Suprapubic skin (tissue), 4 donors: Measurements from ENCODE around the gene KLHL28. TPM values are rescaled to one million over a fixed set of nuclear protein-coding genes. Genes with fewer than 3 reads are reported as not detected.

Experiments
- DNase-seq, 2 donors: peaks; one replicate each; pipeline ENCODE4 v3.0.0-alpha.2; 2019; ENCODE audit warnings: low spot score in 2 of 2
- H3K27ac ChIP-seq: fragments of 200-600 bp; sonication (generic); one replicate; pipeline ENCODE4 v1.5.1; 2019
- H3K27me3 ChIP-seq: fragments of 200-600 bp; sonication (generic); one replicate; pipeline ENCODE4 v1.5.1; 2019
- H3K36me3 ChIP-seq: fragments of 200-600 bp; sonication (generic); one replicate; pipeline ENCODE4 v1.5.1; 2019
- H3K4me1 ChIP-seq: fragments of 200-600 bp; sonication (generic); one replicate; pipeline ENCODE4 v1.5.1; 2019
- H3K4me3 ChIP-seq: fragments of 200-600 bp; sonication (generic); one replicate; pipeline ENCODE4 v1.5.1; 2019; ENCODE audit warnings: mild to moderate bottlenecking
- H3K9me3 ChIP-seq: fragments of 200-600 bp; sonication (generic); one replicate; pipeline ENCODE4 v1.5.1; 2019
- CTCF ChIP-seq, 2 donors: fragments of 200-600 bp in 1 of 2; fragments of 450-650 bp in 1 of 2; sonication (generic) in 1 of 2; IDR thresholded peaks; one replicate each; pipeline ENCODE4 v1.5.1; 2016 to 2019; ENCODE audit warnings: antibody characterized with exemption in 2 of 2, mild to moderate bottlenecking in 1 of 2, moderate library complexity in 1 of 2
- EP300 ChIP-seq: sonication (generic); formaldehyde crosslinking; IDR thresholded peaks from one replicate; pipeline ENCODE4 v1.6.1; 2017; ENCODE audit warnings: antibody characterized with exemption
- POLR2A ChIP-seq, 2 donors: fragments of 450-650 bp; IDR thresholded peaks; one replicate each; pipeline ENCODE4 v1.6.1; 2017; ENCODE audit warnings: antibody characterized with exemption in 2 of 2, mild to moderate bottlenecking in 2 of 2, moderate library complexity in 2 of 2
- POLR2AphosphoS5 ChIP-seq, 3 donors: sonication (generic); formaldehyde crosslinking; IDR thresholded peaks; one replicate each; pipeline ENCODE4 v1.6.1; 2017; ENCODE audit warnings: antibody characterized with exemption in 3 of 3
- WGBS: methylation state at CpG from one replicate; pipeline ENCODE4 v1.1.5; 2018; 5-methylcytosine and 5-hydroxymethylcytosine counted together
- total RNA-seq, 4 donors: library from RNA; depleted of rRNA; stranded (reverse); fragments of >200 nt; gene quantifications; one replicate each; pipeline ENCODE4 v1.1.0, GENCODE V29; 2016

The KLHL28 gene
- total RNA-seq, 4 donors from 2014 or later, result 13.7 to 23.5 (median 16.2) TPM

GRCh38 chr14:44960146-44960545, 1.6 kb downstream of the KLHL28 start:
- no peak for DNase-seq
- Histone ChIP-seq H3K27me3 (no peaks in the 10 kb centered on the region), H3K9me3 (no peaks in the 10 kb centered on the region), H3K27ac (peak overlapping the region; percentile 14), H3K36me3 (no peaks in the 10 kb centered on the region), H3K4me3 (peak overlapping the region; percentile 96), H3K4me1 (peaks cover 63% of the 10 kb centered on the region)
- WGBS, result 25% methylated on average over 2 of the region's 2 CpGs
- no peak for TF ChIP-seq POLR2A (IDR thresholded peaks at IDR 0.05)
- no peak for TF ChIP-seq POLR2AphosphoS5 (IDR thresholded peaks at IDR 0.05)
- TF ChIP-seq EP300, result no peak
- TF ChIP-seq CTCF (IDR thresholded peaks at IDR 0.05), result no peak

GRCh38 chr14:44959538-44959937, 2.2 kb downstream of the KLHL28 start:
- no peak for DNase-seq
- TF ChIP-seq EP300 (no peak), CTCF (IDR thresholded peaks at IDR 0.05) (no peak), POLR2AphosphoS5 (IDR thresholded peaks at IDR 0.05) (no peak), POLR2A (IDR thresholded peaks at IDR 0.05) (no peak)
- H3K4me1 ChIP-seq, result peaks cover 57% of the 10 kb centered on the region
- 76% methylated on average over 3 of the region's 3 CpGs for WGBS
- H3K27ac ChIP-seq, result no peak overlapping the region
- no peak overlapping the region for H3K4me3 ChIP-seq
- H3K27me3 ChIP-seq, result no peaks in the 10 kb centered on the region
- no peaks in the 10 kb centered on the region for H3K36me3 ChIP-seq
- no peaks in the 10 kb centered on the region for H3K9me3 ChIP-seq

DNA sequence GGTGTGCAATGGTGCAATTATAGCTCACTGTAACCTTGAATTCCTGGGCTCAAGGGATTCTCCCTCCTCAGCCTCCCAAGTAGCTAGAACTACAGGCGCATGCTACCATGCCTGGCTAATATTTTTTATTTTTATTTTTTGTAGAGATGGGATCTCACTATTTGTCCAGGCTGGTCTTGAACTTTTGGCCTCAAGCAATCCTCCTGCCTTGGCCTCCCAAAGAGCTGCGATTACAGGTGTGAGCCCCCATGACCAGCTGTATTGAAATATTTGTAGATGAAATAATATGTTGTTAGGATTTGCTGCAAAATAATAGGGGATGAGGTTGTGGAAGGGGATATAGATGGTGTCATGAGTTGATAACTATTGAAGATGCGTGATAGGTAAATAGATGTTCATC, 4.9 kb downstream of the KLHL28 start:
- Histone ChIP-seq H3K9me3 (no peaks in the 10 kb centered on the region), H3K4me3 (no peak overlapping the region), H3K27ac (no peak overlapping the region), H3K4me1 (peaks cover 38% of the 10 kb centered on the region), H3K27me3 (no peaks in the 10 kb centered on the region), H3K36me3 (no peaks in the 10 kb centered on the region)
- TF ChIP-seq POLR2A (IDR thresholded peaks at IDR 0.05), result no peak
- no peak for TF ChIP-seq CTCF (IDR thresholded peaks at IDR 0.05)
- TF ChIP-seq EP300, result no peak
- no peak for TF ChIP-seq POLR2AphosphoS5 (IDR thresholded peaks at IDR 0.05)
- WGBS, result 93% methylated on average over 3 of the region's 3 CpGs
- DNase-seq, result no peak

DNA sequence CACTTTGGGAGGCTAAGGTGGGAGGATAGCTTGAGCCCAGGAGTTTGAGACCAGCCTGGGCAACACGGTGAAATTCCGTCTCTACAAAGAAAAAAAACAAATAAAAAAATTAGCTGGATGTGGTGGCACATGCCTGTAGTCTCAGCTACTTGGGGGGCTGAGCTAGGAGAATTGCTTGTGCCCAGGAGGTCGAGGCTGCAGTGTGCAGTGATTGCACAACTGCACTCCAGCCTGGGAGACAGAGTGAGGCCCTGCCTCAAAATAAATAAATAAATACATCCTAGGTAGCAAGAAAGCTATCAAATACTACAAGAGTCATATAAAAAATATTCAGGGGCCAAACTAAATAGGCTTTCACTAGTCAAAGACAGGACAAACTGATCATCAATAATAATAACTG, 6.2 kb downstream of the KLHL28 start:
- H3K27ac ChIP-seq, result no peak overlapping the region
- H3K4me1 ChIP-seq, result peaks cover 34% of the 10 kb centered on the region
- peaks cover 6% of the 10 kb centered on the region for H3K36me3 ChIP-seq
- 82% methylated on average over 3 of the region's 3 CpGs for WGBS
- DNase-seq, result no peak
- no peaks in the 10 kb centered on the region for H3K9me3 ChIP-seq
- no peak for TF ChIP-seq EP300
- TF ChIP-seq POLR2AphosphoS5 (IDR thresholded peaks at IDR 0.05), result no peak
- TF ChIP-seq POLR2A (IDR thresholded peaks at IDR 0.05), result no peak
- TF ChIP-seq CTCF (IDR thresholded peaks at IDR 0.05), result no peak
- no peak overlapping the region for H3K4me3 ChIP-seq
- no peaks in the 10 kb centered on the region for H3K27me3 ChIP-seq

GRCh38 chr14:44954750-44955149, 7.0 kb downstream of the KLHL28 start:
- 93% methylated on average over 3 of the region's 3 CpGs for WGBS
- H3K4me3 ChIP-seq, result no peak overlapping the region
- no peaks in the 10 kb centered on the region for H3K9me3 ChIP-seq
- H3K27ac ChIP-seq, result no peak overlapping the region
- H3K4me1 ChIP-seq, result peaks cover 27% of the 10 kb centered on the region
- no peaks in the 10 kb centered on the region for H3K27me3 ChIP-seq
- H3K36me3 ChIP-seq, result peaks cover 6% of the 10 kb centered on the region
- no peak for DNase-seq
- TF ChIP-seq EP300, result no peak
- no peak for TF ChIP-seq POLR2AphosphoS5 (IDR thresholded peaks at IDR 0.05)
- no peak for TF ChIP-seq CTCF (IDR thresholded peaks at IDR 0.05)
- no peak for TF ChIP-seq POLR2A (IDR thresholded peaks at IDR 0.05)
